Cardiac muscle cell (in vitro differentiated cells and primary cell): ENCODE data around the gene NCAPD3. TPM values are rescaled to one million over a fixed set of nuclear protein-coding genes. Genes with fewer than 3 reads are reported as not detected.
A peak's percentile ranks its signal among the peaks of the same experiment; 100 is the strongest.

Experiments used
- DNase-seq, 2 donors: peaks; one replicate each; pipeline versions ENCODE4 v3.0.0 to v3.0.0-alpha.2; 2010 to 2017; ENCODE audit warnings: low read depth in 1 of 2, low spot score in 1 of 2
- H3K27ac ChIP-seq: fragments of 200-600 bp; sonication (generic); 2 replicates; pipeline ENCODE4 v1.5.1; 2016
- H3K27me3 ChIP-seq: fragments of 200-600 bp; sonication (generic); 2 replicates; pipeline ENCODE4 v1.6.0; 2016; ENCODE audit warnings: control low read depth
- H3K36me3 ChIP-seq: fragments of 200-600 bp; sonication (generic); 2 replicates; pipeline ENCODE4 v1.5.1; 2016; ENCODE audit warnings: control low read depth
- H3K4me1 ChIP-seq: fragments of 200-600 bp; sonication (generic); 2 replicates; pipeline ENCODE4 v1.8.1; 2017; ENCODE audit warnings: low read depth, mild to moderate bottlenecking, mixed run types
- H3K4me3 ChIP-seq: fragments of 200-600 bp; sonication (generic); 2 replicates; pipeline ENCODE4 v1.5.1; 2016; ENCODE audit warnings: mild to moderate bottlenecking
- H3K9me3 ChIP-seq: fragments of 200-600 bp; sonication (generic); 2 replicates; pipeline ENCODE4 v1.5.1; 2017; ENCODE audit warnings: low read depth, mild to moderate bottlenecking, control low read depth
- polyA plus RNA-seq: library from polyadenylated mRNA; unstranded; fragments of >200 nt; fragmentation: Nextera tagmentation; extraction: Ambion mirVana; gene quantifications from 2 replicates; pipeline ENCODE4 v1.2.1, GENCODE V29; 2016
- total RNA-seq: library from RNA; depleted of rRNA; stranded (reverse); fragments of >200 nt; gene quantifications from 2 replicates; pipeline ENCODE4 v1.2.3, GENCODE V29; 2016
- TF ChIP-seq, protein P1 (sequence below): IDR thresholded peaks from 2 replicates; pipeline ENCODE4 v1.5.1; 2012; ENCODE audit warnings: low read depth, mild to moderate bottlenecking, low read length

The NCAPD3 gene
- total and polyA plus RNA-seq, 2 experiments from 2014 or later = 17.1 to 20.8 TPM

DNA sequence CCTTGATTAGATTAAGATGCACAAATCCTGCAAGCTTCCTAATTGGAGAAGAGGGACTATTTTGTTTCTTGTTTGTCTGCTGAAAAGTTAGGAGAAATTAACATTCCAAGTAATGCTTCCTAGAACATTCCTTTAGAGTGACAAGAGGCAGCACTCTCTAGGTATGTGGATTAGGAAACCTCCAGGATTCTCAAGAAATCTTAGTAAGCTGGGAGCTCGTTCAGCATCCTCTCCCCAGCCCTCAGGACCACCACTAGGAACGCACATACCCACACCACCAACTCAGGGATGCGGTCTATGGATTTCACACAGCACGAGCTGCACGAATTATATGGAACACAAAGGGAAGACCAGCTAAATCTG lies 52.9 kb downstream of the NCAPD3 start:
- Histone ChIP-seq H3K27me3 (no peaks in the 10 kb centered on the region), H3K4me1 (peaks cover 13% of the 10 kb centered on the region), H3K27ac (no peak overlapping the region), H3K9me3 (no peaks in the 10 kb centered on the region), H3K36me3 (peaks cover 16% of the 10 kb centered on the region), H3K4me3 (no peak overlapping the region)
- peak in 1 of 2 donors; percentile 40 for DNase-seq
- TF ChIP-seq, protein P1, sequence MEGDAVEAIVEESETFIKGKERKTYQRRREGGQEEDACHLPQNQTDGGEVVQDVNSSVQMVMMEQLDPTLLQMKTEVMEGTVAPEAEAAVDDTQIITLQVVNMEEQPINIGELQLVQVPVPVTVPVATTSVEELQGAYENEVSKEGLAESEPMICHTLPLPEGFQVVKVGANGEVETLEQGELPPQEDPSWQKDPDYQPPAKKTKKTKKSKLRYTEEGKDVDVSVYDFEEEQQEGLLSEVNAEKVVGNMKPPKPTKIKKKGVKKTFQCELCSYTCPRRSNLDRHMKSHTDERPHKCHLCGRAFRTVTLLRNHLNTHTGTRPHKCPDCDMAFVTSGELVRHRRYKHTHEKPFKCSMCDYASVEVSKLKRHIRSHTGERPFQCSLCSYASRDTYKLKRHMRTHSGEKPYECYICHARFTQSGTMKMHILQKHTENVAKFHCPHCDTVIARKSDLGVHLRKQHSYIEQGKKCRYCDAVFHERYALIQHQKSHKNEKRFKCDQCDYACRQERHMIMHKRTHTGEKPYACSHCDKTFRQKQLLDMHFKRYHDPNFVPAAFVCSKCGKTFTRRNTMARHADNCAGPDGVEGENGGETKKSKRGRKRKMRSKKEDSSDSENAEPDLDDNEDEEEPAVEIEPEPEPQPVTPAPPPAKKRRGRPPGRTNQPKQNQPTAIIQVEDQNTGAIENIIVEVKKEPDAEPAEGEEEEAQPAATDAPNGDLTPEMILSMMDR = no peak

- no peaks in the 10 kb centered on the region for H3K9me3 ChIP-seq
- peaks cover 17% of the 10 kb centered on the region for H3K36me3 ChIP-seq
- H3K4me3 ChIP-seq = no peak overlapping the region
- TF ChIP-seq, protein P1 = no peak
- peaks cover 8% of the 10 kb centered on the region for H3K4me1 ChIP-seq
- H3K27me3 ChIP-seq = no peaks in the 10 kb centered on the region
- H3K27ac ChIP-seq = no peak overlapping the region
- DNase-seq = no peak
These were observed 53.4 kb downstream of the NCAPD3 start for GRCh38 chr11:134170177-134170918.

- no peak overlapping the region for H3K4me3 ChIP-seq
These were observed 59.0 kb downstream of the NCAPD3 start for GRCh38 chr11:134164490-134165370.

DNA sequence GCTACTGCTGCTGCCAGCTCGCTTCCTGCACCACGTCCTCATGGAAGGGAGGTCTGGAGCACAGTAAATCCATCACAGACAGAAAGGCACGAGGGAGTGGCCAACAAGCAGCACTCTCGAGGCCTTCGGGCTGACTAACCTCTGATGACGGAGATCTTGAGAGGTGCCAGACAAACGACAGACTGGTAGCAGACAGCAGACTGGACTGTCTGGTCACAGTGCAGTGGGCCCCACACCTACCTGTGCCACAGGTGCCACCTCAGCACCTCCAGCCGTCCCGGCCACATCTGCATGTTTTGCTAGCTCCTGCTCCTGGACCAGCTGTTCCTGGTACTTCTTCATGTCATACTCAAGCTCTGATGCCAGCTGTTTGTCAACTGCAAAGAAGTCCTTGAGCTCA lies 64.1 kb downstream of the NCAPD3 start:
- TF ChIP-seq, protein P1 = no peak
- H3K36me3 ChIP-seq = peaks cover 41% of the 10 kb centered on the region
- H3K9me3 ChIP-seq = no peaks in the 10 kb centered on the region
- H3K27me3 ChIP-seq = no peaks in the 10 kb centered on the region
- H3K4me3 ChIP-seq = no peak overlapping the region
- H3K27ac ChIP-seq = no peak overlapping the region
- no peaks in the 10 kb centered on the region for H3K4me1 ChIP-seq
- no peak for DNase-seq

More at GRCh38 chr11:134164490-134165370, 59.0 kb downstream of the NCAPD3 start:
- TF ChIP-seq, protein P1 = no peak
- no peaks in the 10 kb centered on the region for H3K27me3 ChIP-seq
- no peaks in the 10 kb centered on the region for H3K9me3 ChIP-seq
- H3K4me1 ChIP-seq = no peaks in the 10 kb centered on the region
- H3K36me3 ChIP-seq = peaks cover 31% of the 10 kb centered on the region
- no peak overlapping the region for H3K27ac ChIP-seq
- no peak for DNase-seq

GRCh38 chr11:134158023-134158422 lies 65.7 kb downstream of the NCAPD3 start:
- Histone ChIP-seq H3K9me3 (no peaks in the 10 kb centered on the region), H3K36me3 (peaks cover 44% of the 10 kb centered on the region), H3K27me3 (no peaks in the 10 kb centered on the region), H3K4me3 (no peak overlapping the region), H3K4me1 (no peaks in the 10 kb centered on the region), H3K27ac (no peak overlapping the region)
- no peak for DNase-seq
- TF ChIP-seq, protein P1 = no peak
